HCT116 (cell line): Measurements from ENCODE around the gene DNAH10. TPM values are rescaled to one million over a fixed set of nuclear protein-coding genes. Genes with fewer than 3 reads are reported as not detected.

Experiments
- ATAC-seq: fragments of 200-7000 bp; cut with Tn5 transposase; 2 replicates; pipeline ENCODE4 v1.9.1; 2020; ENCODE audit warnings: mild to moderate bottlenecking, moderate library complexity
- BruUV-seq: library from RNA; stranded (reverse); fragments of 400-500 nt; replicated peaks from 2 replicates; lab custom pipeline; 2021; lab: Mats Ljungman, UMichigan
- CTCF ChIA-PET: fragments of 300-600 bp; sonication (Branson Sonifier 250); formaldehyde crosslinking; loops from one replicate; lab custom pipeline; 2021; ENCODE audit warnings: antibody characterized with exemption; lab: Charles Lee
- POLR2A ChIA-PET: fragments of 300-600, 350-600 bp; sonication (Branson Sonifier 250); formaldehyde crosslinking; loops from one replicate; lab custom pipeline; 2021; ENCODE audit warnings: antibody characterized with exemption; lab: Charles Lee
- RAD21 ChIA-PET, 2 experiments: fragments of 300-600 bp; sonication (Branson Sonifier 250); formaldehyde crosslinking; loops; one replicate each; lab custom pipeline; 2023; ENCODE audit warnings: low total read pairs in 2 of 2; ENCODE audit not compliant: uncharacterized antibody in 2 of 2, unreplicated experiment in 2 of 2, low non-redundant PET in 1 of 2; lab: Charles Lee
- DNase-seq: peaks from one replicate; pipeline ENCODE4 v3.0.0-alpha.2; 2010; ENCODE audit warnings: low read depth, low spot score
- H2AFZ ChIP-seq: fragments of 200-600 bp; shearing (Covaris generic), sonication (generic); 2 replicates; pipeline ENCODE4 v1.6.1; 2017; ENCODE audit warnings: low read depth, mixed run types, mixed read lengths, antibody characterized with exemption, low read length; ENCODE audit not compliant: poor library complexity, severe bottlenecking
- H3K27ac ChIP-seq: 2 replicates; pipeline ENCODE4 v1.5.1; 2012; ENCODE audit warnings: low read depth, low read length
- H3K27me3 ChIP-seq: fragments of 200-600 bp; sonication (generic); 2 replicates; pipeline ENCODE4 v1.6.1; 2016; ENCODE audit warnings: mixed run types, low read length, mixed read lengths; ENCODE audit not compliant: insufficient read depth
- H3K36me3 ChIP-seq, 2 experiments: fragments of 200-500 bp in 1 of 2; fragments of 200-600 bp in 1 of 2; sonication (Bioruptor generic) in 1 of 2; sonication (generic) in 1 of 2; 2 replicates each; pipeline versions ENCODE4 v1.5.1 to v1.6.1; 2014 to 2016; ENCODE audit warnings: low read length in 2 of 2, inconsistent platforms in 1 of 2, mixed read lengths in 1 of 2, mixed run types in 1 of 2; ENCODE audit not compliant: insufficient read depth in 2 of 2, control insufficient read depth in 1 of 2
- H3K4me1 ChIP-seq, 2 experiments: fragments of 200-600 bp in 1 of 2; sonication (generic) in 1 of 2; 2 replicates each; pipeline versions ENCODE4 v1.5.1 to v1.6.1; 2012 to 2017; ENCODE audit warnings: low read length in 2 of 2, inconsistent platforms in 1 of 2, mild to moderate bottlenecking in 1 of 2, mixed read lengths in 1 of 2, mixed run types in 1 of 2, moderate library complexity in 1 of 2; ENCODE audit not compliant: insufficient read depth in 2 of 2, control insufficient read depth in 1 of 2
- H3K4me2 ChIP-seq: fragments of 200-600 bp; sonication (generic); 2 replicates; pipeline ENCODE4 v1.6.1; 2017; ENCODE audit warnings: mixed run types, low read length, mixed read lengths
- H3K4me3 ChIP-seq, 2 experiments: fragments of 200-600 bp in 1 of 2; sonication (generic) in 1 of 2; replicated peaks in 1 of 2; 2 replicates each; pipeline ENCODE4 v1.5.1; 2011 to 2016; ENCODE audit warnings: low read length in 2 of 2, control low read depth in 1 of 2, low read depth in 1 of 2, mild to moderate bottlenecking in 1 of 2, mixed read lengths in 1 of 2, mixed run types in 1 of 2
- H3K79me2 ChIP-seq: fragments of 200-600 bp; sonication (generic); 2 replicates; pipeline ENCODE4 v1.6.1; 2017; ENCODE audit warnings: mild to moderate bottlenecking, mixed run types, low read length, moderate library complexity, mixed read lengths; ENCODE audit not compliant: insufficient read depth
- H3K9ac ChIP-seq: fragments of 200-600 bp; sonication (generic); 2 replicates; pipeline ENCODE4 v1.6.1; 2016; ENCODE audit warnings: low read length, mixed read lengths
- H3K9me2 ChIP-seq: fragments of 200-600 bp; sonication (generic), shearing (Covaris generic); 2 replicates; pipeline ENCODE4 v1.6.1; 2017; ENCODE audit warnings: mixed run types, mild to moderate bottlenecking, moderate library complexity; ENCODE audit not compliant: insufficient read depth
- H3K9me3 ChIP-seq, 2 experiments: fragments of 200-500 bp in 1 of 2; fragments of 200-600 bp in 1 of 2; sonication (Bioruptor generic) in 1 of 2; sonication (generic) in 1 of 2; 2 replicates each; pipeline ENCODE4 v1.6.1; 2014 to 2017; ENCODE audit warnings: low read length in 2 of 2, mixed read lengths in 2 of 2, inconsistent platforms in 1 of 2, low read depth in 1 of 2, mild to moderate bottlenecking in 1 of 2, mixed run types in 1 of 2, moderate library complexity in 1 of 2; ENCODE audit not compliant: control insufficient read depth in 1 of 2, insufficient read depth in 1 of 2
- H4K20me1 ChIP-seq: fragments of 200-600 bp; sonication (generic), shearing (Covaris generic); 2 replicates; pipeline ENCODE4 v1.6.1; 2017; ENCODE audit warnings: mixed run types, mild to moderate bottlenecking, moderate library complexity; ENCODE audit not compliant: insufficient read depth
- ATF3 ChIP-seq: IDR thresholded peaks from 2 replicates; pipeline ENCODE4 v1.6.1; 2012
- CBX3 ChIP-seq: IDR thresholded peaks from 2 replicates; pipeline ENCODE4 v1.6.1; 2012; ENCODE audit warnings: low read depth
- CTCF ChIP-seq, 3 experiments: fragments of 200-600 bp in 1 of 3; sonication (generic) in 1 of 3; IDR thresholded peaks in 2 of 3; conservative IDR thresholded peaks in 1 of 3; 2 replicates each; pipeline ENCODE4 v1.5.1; 2012 to 2017; ENCODE audit warnings: low read depth in 2 of 3, low read length in 2 of 3, antibody characterized with exemption in 1 of 3, borderline replicate concordance in 1 of 3, control low read depth in 1 of 3, mild to moderate bottlenecking in 1 of 3, mixed read lengths in 1 of 3, mixed run types in 1 of 3, moderate library complexity in 1 of 3; ENCODE audit not compliant: insufficient read depth in 1 of 3
- EGR1 ChIP-seq: IDR thresholded peaks from 2 replicates; pipeline ENCODE4 v1.6.1; 2012; ENCODE audit warnings: low read depth
- ELF1 ChIP-seq: IDR thresholded peaks from 2 replicates; pipeline ENCODE4 v1.6.1; 2012; ENCODE audit warnings: low read depth, borderline replicate concordance
- EZH2 ChIP-seq: fragments of 200-600 bp; sonication (generic); IDR thresholded peaks from 2 replicates; pipeline ENCODE4 v1.6.1; 2017; ENCODE audit warnings: antibody characterized with exemption, mixed run types
- FOSL1 ChIP-seq: IDR thresholded peaks from 2 replicates; pipeline ENCODE4 v1.6.1; 2012; ENCODE audit warnings: low read depth
- JUND ChIP-seq: IDR thresholded peaks from 2 replicates; pipeline ENCODE4 v1.6.1; 2012
- POLR2A ChIP-seq: IDR thresholded peaks from 2 replicates; pipeline ENCODE4 v1.7.0; 2011; ENCODE audit warnings: borderline replicate concordance; ENCODE audit not compliant: insufficient read depth, insufficient read length; ENCODE audit errors: extremely low read depth
- POLR2AphosphoS5 ChIP-seq: IDR thresholded peaks from 2 replicates; pipeline ENCODE4 v1.6.1; 2011; ENCODE audit warnings: mild to moderate bottlenecking, low read depth, low read length, moderate library complexity
- RAD21 ChIP-seq: IDR thresholded peaks from 2 replicates; pipeline ENCODE4 v1.6.1; 2012; ENCODE audit warnings: low read depth, mild to moderate bottlenecking
- SIN3A ChIP-seq: IDR thresholded peaks from 2 replicates; pipeline ENCODE4 v1.6.1; 2012; ENCODE audit warnings: low read depth
- SP1 ChIP-seq: IDR thresholded peaks from 2 replicates; pipeline ENCODE4 v1.6.1; 2012; ENCODE audit warnings: low read depth
- SRF ChIP-seq: IDR thresholded peaks from 2 replicates; pipeline ENCODE4 v1.6.1; 2012; ENCODE audit warnings: low read depth
- TCF7L2 ChIP-seq: IDR thresholded peaks from 2 replicates; pipeline ENCODE4 v1.7.0; 2011; ENCODE audit warnings: borderline replicate concordance, inconsistent platforms; ENCODE audit not compliant: insufficient read depth, insufficient read length; ENCODE audit errors: extremely low read depth
- YY1 ChIP-seq: IDR thresholded peaks from 2 replicates; pipeline ENCODE4 v1.6.1; 2011; ENCODE audit warnings: low read length, low read depth, moderate library complexity, mild to moderate bottlenecking; ENCODE audit not compliant: insufficient replicate concordance; ENCODE audit errors: extremely low read depth
- ZFX ChIP-seq: fragments of 450-650 bp; IDR thresholded peaks from 2 replicates; pipeline ENCODE4 v1.6.1; 2017
- ZNF274 ChIP-seq: fragments of 200-500 bp; sonication (Bioruptor generic); IDR thresholded peaks from 2 replicates; pipeline ENCODE4 v1.6.1; 2014; ENCODE audit warnings: mild to moderate bottlenecking, low read depth, low read length, inconsistent platforms
- intact Hi-C: fragments of 100-400 bp; cut with micrococcal nuclease; formaldehyde crosslinking; loops from 2 replicates; pipeline ENCODE4 v1.10.0; 2022
- total RNA-seq: library from RNA; stranded (reverse); gene quantifications from one replicate; pipeline ENCODE4 v1.2.1, GENCODE V29; 2021; ENCODE audit not compliant: unreplicated experiment
- TF ChIP-seq, protein P1 (sequence below): IDR thresholded peaks from 2 replicates; pipeline ENCODE4 v1.6.1; 2012; ENCODE audit warnings: low read depth

DNAH10 gene
- total RNA-seq, 1 experiment from 2014 or later: 1.3 TPM

DNA sequence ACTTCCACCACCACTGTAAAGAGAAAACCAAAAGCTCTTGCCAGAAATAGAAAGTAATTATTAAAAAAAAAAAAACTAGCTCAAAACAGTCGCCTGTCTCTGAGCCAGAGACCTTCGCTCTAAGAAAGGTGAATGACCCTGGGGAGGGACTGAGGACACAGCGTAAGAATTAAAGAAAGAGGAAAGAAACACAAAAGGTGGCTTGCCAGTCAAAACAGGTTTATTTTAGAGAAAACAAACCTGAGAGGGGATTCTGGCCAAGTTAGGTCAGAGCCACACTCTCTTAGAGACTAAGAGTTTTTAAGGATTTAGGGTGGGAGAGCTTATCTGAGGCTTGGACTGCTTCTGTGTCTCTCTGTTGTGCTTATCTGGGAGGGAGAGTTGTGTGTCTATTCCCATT, 66.0 kb downstream of the DNAH10 start:
- Histone ChIP-seq H3K4me2 (no peak overlapping the region), H3K4me1 (no peaks in the 10 kb centered on the region), H3K9me2 (no peaks in the 10 kb centered on the region), H3K4me3 (no peak overlapping the region), H3K9me3 (no peaks in the 10 kb centered on the region), H3K27ac (no peak overlapping the region), H3K9ac (no peak overlapping the region), H2AFZ (no peak overlapping the region), H3K27me3 (no peaks in the 10 kb centered on the region), H3K79me2 (no peaks in the 10 kb centered on the region), H4K20me1 (no peaks in the 10 kb centered on the region), H3K36me3 (no peaks in the 10 kb centered on the region)
- RAD21 ChIA-PET: no interaction called here
- DNase-seq (no peak), ATAC-seq (no peak)
- intact Hi-C loops: no loop called here
- TF ChIP-seq TCF7L2 (no peak), EGR1 (no peak), ATF3 (no peak), POLR2AphosphoS5 (no peak), CBX3 (no peak), ZNF274 (no peak), ZFX (no peak), POLR2A (no peak), SP1 (no peak), ELF1 (no peak), SRF (no peak), YY1 (no peak), EZH2 (no peak), CTCF (IDR thresholded peaks at IDR 0.05 in 2 of 3, conservative IDR thresholded peaks at IDR 0.05 in 1 of 3; ENCODE audit: borderline replicate concordance in 1 of 3, insufficient read depth in 1 of 3, low read depth in 2 of 3, low read length in 2 of 3) (no peak), JUND (no peak), SIN3A (no peak), RAD21 (no peak), FOSL1 (no peak)
- TF ChIP-seq, protein P1, sequence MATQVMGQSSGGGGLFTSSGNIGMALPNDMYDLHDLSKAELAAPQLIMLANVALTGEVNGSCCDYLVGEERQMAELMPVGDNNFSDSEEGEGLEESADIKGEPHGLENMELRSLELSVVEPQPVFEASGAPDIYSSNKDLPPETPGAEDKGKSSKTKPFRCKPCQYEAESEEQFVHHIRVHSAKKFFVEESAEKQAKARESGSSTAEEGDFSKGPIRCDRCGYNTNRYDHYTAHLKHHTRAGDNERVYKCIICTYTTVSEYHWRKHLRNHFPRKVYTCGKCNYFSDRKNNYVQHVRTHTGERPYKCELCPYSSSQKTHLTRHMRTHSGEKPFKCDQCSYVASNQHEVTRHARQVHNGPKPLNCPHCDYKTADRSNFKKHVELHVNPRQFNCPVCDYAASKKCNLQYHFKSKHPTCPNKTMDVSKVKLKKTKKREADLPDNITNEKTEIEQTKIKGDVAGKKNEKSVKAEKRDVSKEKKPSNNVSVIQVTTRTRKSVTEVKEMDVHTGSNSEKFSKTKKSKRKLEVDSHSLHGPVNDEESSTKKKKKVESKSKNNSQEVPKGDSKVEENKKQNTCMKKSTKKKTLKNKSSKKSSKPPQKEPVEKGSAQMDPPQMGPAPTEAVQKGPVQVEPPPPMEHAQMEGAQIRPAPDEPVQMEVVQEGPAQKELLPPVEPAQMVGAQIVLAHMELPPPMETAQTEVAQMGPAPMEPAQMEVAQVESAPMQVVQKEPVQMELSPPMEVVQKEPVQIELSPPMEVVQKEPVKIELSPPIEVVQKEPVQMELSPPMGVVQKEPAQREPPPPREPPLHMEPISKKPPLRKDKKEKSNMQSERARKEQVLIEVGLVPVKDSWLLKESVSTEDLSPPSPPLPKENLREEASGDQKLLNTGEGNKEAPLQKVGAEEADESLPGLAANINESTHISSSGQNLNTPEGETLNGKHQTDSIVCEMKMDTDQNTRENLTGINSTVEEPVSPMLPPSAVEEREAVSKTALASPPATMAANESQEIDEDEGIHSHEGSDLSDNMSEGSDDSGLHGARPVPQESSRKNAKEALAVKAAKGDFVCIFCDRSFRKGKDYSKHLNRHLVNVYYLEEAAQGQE: no peak
- CTCF ChIA-PET: no interaction called here
- no TSS peak for BruUV-seq
- POLR2A ChIA-PET: no interaction called here
